Hepatocyte (in vitro differentiated cells): ENCODE measurements around the gene IREB2. TPM values are rescaled to one million over a fixed set of nuclear protein-coding genes. Genes with fewer than 3 reads are reported as not detected.

Experiments
- DNase-seq: peaks from one replicate; pipeline ENCODE4 v3.0.0-alpha.2; 2016; ENCODE audit warnings: low spot score
- H2AFZ ChIP-seq: fragments of 200-600 bp; sonication (generic); 2 replicates; pipeline ENCODE4 v1.6.0; 2016; ENCODE audit warnings: antibody characterized with exemption, mild to moderate bottlenecking
- H3K27ac ChIP-seq: fragments of 200-600 bp; sonication (generic); 2 replicates; pipeline ENCODE4 v1.5.1; 2016; ENCODE audit warnings: mild to moderate bottlenecking
- H3K27me3 ChIP-seq: fragments of 200-600 bp; sonication (generic); 2 replicates; pipeline ENCODE4 v1.6.1; 2016
- H3K36me3 ChIP-seq: fragments of 200-600 bp; sonication (generic); replicated peaks from 2 replicates; pipeline ENCODE4 v1.5.1; 2016; ENCODE audit warnings: low read depth; ENCODE audit not compliant: insufficient read depth
- H3K4me1 ChIP-seq: fragments of 200-600 bp; sonication (generic); 2 replicates; pipeline ENCODE4 v1.5.1; 2016; ENCODE audit warnings: mild to moderate bottlenecking, moderate library complexity; ENCODE audit not compliant: insufficient read depth
- H3K4me2 ChIP-seq: fragments of 200-600 bp; sonication (generic); 2 replicates; pipeline ENCODE4 v1.6.0; 2016
- H3K4me3 ChIP-seq: fragments of 200-600 bp; sonication (generic); 2 replicates; pipeline ENCODE4 v1.5.1; 2016; ENCODE audit warnings: mild to moderate bottlenecking
- H3K79me2 ChIP-seq: fragments of 200-600 bp; sonication (generic); 2 replicates; pipeline ENCODE4 v1.6.0; 2017; ENCODE audit warnings: mild to moderate bottlenecking
- H3K9me2 ChIP-seq: fragments of 200-600 bp; sonication (generic); replicated peaks from 2 replicates; pipeline ENCODE4 v1.6.0; 2017; ENCODE audit warnings: mild to moderate bottlenecking; ENCODE audit not compliant: insufficient read depth
- H3K9me3 ChIP-seq: fragments of 200-600 bp; sonication (generic); 2 replicates; pipeline ENCODE4 v1.5.1; 2016; ENCODE audit warnings: low read depth, mild to moderate bottlenecking
- H4K20me1 ChIP-seq: fragments of 200-600 bp; sonication (generic); 2 replicates; pipeline ENCODE4 v1.6.0; 2016; ENCODE audit warnings: mild to moderate bottlenecking; ENCODE audit not compliant: insufficient read depth, poor library complexity, severe bottlenecking
- EZH2 ChIP-seq: fragments of 200-600 bp; sonication (generic); IDR thresholded peaks from 2 replicates; pipeline ENCODE4 v1.6.1; 2016; ENCODE audit warnings: antibody characterized with exemption, mild to moderate bottlenecking, borderline replicate concordance
- EZH2phosphoT487 ChIP-seq: fragments of 200-600 bp; sonication (generic); IDR thresholded peaks from one replicate; pipeline ENCODE4 v1.6.1; 2018; ENCODE audit warnings: antibody characterized with exemption, mild to moderate bottlenecking, low read depth, moderate library complexity; ENCODE audit not compliant: unreplicated experiment, severe bottlenecking
- WGBS: methylation state at CpG from one replicate; pipeline ENCODE4 v1.1.6; 2016; ENCODE audit warnings: low lambda C conversion rate; ENCODE audit errors: missing lambda C conversion rate; 5-methylcytosine and 5-hydroxymethylcytosine counted together
- polyA plus RNA-seq: library from polyadenylated mRNA; unstranded; fragments of >200 nt; fragmentation: Nextera tagmentation; extraction: Ambion mirVana; gene quantifications from 2 replicates; pipeline ENCODE4 v1.2.1, GENCODE V29; 2016
- total RNA-seq: library from RNA; depleted of rRNA; stranded (reverse); fragments of >200 nt; gene quantifications from 2 replicates; pipeline ENCODE4 v1.2.3, GENCODE V29; 2014
- TF ChIP-seq, protein P1 (sequence below): fragments of 200-600 bp; sonication (generic); IDR thresholded peaks from 2 replicates; pipeline ENCODE4 v1.5.1; 2016; ENCODE audit warnings: antibody characterized with exemption, mild to moderate bottlenecking; ENCODE audit not compliant: poor library complexity

Gene IREB2
- total and polyA plus RNA-seq, 2 experiments from 2014 or later, result 20.4 to 54.0 TPM

DNA sequence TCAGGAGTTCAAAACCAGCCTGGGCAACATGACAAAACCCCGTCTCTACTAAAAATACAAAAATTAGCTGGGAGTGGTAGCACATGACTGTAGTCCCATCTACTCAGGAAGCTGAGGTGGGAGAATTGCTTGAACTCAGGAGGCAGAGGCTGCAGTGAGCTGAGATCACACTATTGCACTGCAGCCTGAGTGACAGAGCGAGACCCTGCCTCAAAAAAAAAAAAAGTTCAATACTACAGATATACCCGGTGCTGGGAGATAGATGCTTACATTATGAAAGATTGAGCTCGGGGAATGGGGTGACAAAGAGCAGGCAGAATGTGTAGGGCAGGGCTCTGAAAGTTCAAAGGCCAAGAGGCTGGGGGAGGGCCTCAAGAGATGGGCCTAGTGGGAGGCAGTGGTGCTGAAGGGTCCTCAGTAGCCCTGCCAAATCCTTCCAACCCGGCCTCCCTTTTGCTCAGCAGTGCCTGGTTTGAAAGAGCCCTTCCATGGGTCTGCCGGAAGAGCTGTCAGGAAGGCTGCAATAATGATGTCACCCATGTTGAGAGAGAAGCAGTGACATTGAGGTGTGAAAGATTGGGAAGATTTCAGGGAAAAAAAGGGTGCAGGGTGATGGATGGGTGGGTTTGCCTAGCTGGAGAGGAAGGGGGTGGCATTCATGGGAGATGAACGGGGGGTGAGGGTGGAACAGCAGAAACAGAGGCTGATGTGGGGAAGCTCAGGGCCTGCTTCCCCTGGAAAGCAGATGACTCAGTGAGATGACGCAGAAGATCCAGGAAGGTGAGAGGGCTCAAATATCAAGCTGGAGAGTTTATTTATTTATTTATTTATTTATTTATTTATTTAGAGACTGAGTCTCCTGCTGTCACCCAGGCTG, 20.0 kb upstream of the IREB2 start:
- no peak overlapping the region for H3K4me3 ChIP-seq
- H3K36me3 ChIP-seq, result no peaks in the 10 kb centered on the region
- H4K20me1 ChIP-seq, result no peaks in the 10 kb centered on the region
- H3K9me2 ChIP-seq, result no peaks in the 10 kb centered on the region
- H3K27me3 ChIP-seq, result no peaks in the 10 kb centered on the region
- H3K79me2 ChIP-seq, result no peaks in the 10 kb centered on the region
- no peaks in the 10 kb centered on the region for H3K9me3 ChIP-seq
- no peak overlapping the region for H2AFZ ChIP-seq
- DNase-seq, result no peak
- TF ChIP-seq, protein P1, sequence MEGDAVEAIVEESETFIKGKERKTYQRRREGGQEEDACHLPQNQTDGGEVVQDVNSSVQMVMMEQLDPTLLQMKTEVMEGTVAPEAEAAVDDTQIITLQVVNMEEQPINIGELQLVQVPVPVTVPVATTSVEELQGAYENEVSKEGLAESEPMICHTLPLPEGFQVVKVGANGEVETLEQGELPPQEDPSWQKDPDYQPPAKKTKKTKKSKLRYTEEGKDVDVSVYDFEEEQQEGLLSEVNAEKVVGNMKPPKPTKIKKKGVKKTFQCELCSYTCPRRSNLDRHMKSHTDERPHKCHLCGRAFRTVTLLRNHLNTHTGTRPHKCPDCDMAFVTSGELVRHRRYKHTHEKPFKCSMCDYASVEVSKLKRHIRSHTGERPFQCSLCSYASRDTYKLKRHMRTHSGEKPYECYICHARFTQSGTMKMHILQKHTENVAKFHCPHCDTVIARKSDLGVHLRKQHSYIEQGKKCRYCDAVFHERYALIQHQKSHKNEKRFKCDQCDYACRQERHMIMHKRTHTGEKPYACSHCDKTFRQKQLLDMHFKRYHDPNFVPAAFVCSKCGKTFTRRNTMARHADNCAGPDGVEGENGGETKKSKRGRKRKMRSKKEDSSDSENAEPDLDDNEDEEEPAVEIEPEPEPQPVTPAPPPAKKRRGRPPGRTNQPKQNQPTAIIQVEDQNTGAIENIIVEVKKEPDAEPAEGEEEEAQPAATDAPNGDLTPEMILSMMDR, result no peak
- no peak for TF ChIP-seq EZH2phosphoT487
- no peak for TF ChIP-seq EZH2
- H3K4me2 ChIP-seq, result no peak overlapping the region
- peaks cover 18% of the 10 kb centered on the region for H3K4me1 ChIP-seq
- 95% methylated on average over 7 of the region's 8 CpGs for WGBS
- no peak overlapping the region for H3K27ac ChIP-seq

DNA sequence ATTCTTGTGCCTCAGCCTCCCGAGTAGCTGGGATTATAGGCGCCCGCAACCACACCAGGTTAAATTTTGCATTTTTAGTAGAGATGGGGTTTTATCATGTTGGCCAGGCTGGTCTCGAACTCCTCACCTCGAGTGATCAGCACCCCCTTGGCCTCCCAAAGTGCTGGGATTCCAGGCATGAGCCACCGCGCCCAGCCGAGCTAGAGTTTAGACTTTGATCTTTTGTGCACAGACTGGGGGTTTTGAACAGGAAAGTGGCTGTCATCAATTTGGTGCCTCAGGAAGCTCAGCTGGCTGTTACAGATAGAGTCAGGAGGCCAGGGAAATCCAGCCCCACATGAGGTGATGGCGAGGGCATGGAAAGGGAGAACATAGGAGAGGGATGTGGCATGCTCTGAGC, 19.3 kb upstream of the IREB2 start:
- H3K36me3 ChIP-seq, result no peaks in the 10 kb centered on the region
- H4K20me1 ChIP-seq, result no peaks in the 10 kb centered on the region
- TF ChIP-seq, protein P1, result no peak
- no peak for TF ChIP-seq EZH2phosphoT487
- TF ChIP-seq EZH2, result no peak
- peak overlapping the region; percentile 86 for H3K27ac ChIP-seq
- peaks cover 18% of the 10 kb centered on the region for H3K4me1 ChIP-seq
- DNase-seq, result no peak
- no peaks in the 10 kb centered on the region for H3K79me2 ChIP-seq
- H3K4me3 ChIP-seq, result no peak overlapping the region
- H3K9me2 ChIP-seq, result no peaks in the 10 kb centered on the region
- no peak overlapping the region for H2AFZ ChIP-seq
- 79% methylated on average over 9 of the region's 9 CpGs for WGBS
- H3K9me3 ChIP-seq, result no peaks in the 10 kb centered on the region
- H3K4me2 ChIP-seq, result no peak overlapping the region
- no peaks in the 10 kb centered on the region for H3K27me3 ChIP-seq

DNA sequence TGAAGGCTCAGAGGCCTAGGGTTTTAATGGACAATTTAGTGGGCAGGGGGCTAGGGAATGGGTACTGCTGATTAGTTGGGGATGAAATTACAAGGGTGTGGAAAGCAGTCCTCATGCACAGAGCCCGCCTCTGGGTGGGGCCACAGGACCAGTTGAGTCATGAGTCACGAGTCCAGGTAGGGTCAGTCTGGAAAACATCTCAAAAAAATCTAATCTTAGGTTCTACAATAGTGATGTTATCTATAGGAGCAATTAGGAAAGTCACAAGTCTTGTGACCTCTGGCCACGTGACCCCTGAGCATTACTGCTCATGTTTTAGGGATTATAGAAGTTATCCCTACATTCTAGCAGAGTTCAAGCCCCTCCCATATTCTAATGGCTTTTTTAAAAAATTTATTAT, 18.6 kb upstream of the IREB2 start:
- TF ChIP-seq EZH2 (no peak), EZH2phosphoT487 (no peak)
- TF ChIP-seq, protein P1, result no peak
- no peaks in the 10 kb centered on the region for H3K9me3 ChIP-seq
- no peaks in the 10 kb centered on the region for H4K20me1 ChIP-seq
- 83% methylated on average over 3 of the region's 3 CpGs for WGBS
- no peaks in the 10 kb centered on the region for H3K27me3 ChIP-seq
- H3K4me3 ChIP-seq, result no peak overlapping the region
- H3K27ac ChIP-seq, result peak overlapping the region; percentile 86
- no peak for DNase-seq
- H2AFZ ChIP-seq, result no peak overlapping the region
- H3K4me2 ChIP-seq, result no peak overlapping the region
- H3K79me2 ChIP-seq, result no peaks in the 10 kb centered on the region
- H3K9me2 ChIP-seq, result no peaks in the 10 kb centered on the region
- peaks cover 18% of the 10 kb centered on the region for H3K4me1 ChIP-seq
- H3K36me3 ChIP-seq, result no peaks in the 10 kb centered on the region
